GM19397 (cell line): ENCODE measurements around the gene CDC42SE2.

ENCODE experiments used
- ATAC-seq: cut with Tn5 transposase; IDR thresholded peaks from one replicate; pipeline ENCODE4 v1.9.1; 2021; ENCODE audit warnings: mild to moderate bottlenecking, moderate library complexity; ENCODE audit not compliant: unreplicated experiment

CDC42SE2 gene

DNA sequence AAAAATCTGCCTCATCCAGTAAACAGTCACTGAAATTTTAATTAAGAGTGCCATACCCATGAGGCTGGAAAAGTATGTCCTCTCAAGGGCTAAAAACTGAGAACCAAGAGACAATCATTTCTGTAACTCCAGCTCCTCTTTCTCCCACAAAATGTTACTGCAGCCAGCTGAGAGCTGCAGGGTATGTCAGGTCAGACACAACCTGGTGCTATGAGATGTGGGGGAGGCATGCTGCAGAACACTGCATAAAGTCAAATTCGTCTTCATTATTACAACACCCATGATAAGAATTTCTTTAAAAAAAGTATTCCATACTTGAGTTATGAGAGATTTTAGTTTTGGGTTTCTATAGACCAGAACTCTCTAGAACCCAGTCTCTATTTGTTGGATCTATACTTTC, 162.2 kb downstream of the CDC42SE2 start:
- ATAC-seq = no peak

DNA sequence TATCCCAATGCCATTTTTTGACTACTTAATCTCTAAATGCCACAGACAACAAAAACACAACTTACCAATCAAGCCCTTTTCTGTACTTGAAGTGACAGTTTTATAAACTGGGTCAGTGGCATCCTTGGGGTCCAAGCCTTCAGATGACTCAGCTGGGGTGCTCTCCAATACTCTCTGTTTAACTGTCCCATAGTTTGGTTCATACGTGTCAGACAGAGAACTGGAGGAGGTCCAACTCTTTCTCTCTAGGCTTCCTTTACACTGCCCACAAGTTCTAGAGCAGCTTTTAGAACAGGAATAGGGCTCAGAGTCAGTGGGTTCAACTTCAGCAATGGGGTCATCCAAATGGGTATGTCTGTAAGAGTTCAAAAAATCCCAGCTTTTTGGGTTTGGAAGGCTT, 166.9 kb downstream of the CDC42SE2 start:
- ATAC-seq = no peak

DNA sequence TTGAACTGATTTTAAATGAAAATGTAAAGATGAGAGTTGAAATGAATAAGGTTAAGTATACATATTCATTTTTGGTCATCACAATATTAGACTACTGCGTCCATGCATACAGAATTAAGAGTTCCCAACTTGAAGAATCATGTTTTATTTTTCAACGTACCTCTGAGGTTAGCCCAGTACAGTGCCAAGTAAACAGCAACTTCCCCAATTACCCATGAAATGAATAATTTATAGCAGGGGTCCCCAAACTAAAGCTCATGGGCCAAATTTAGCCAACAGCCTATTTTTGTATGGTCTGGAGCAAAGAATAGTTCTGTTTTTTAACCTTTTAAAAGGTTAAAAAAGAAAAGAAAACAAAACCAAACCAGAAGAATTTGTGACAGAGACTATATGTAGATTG, 167.9 kb downstream of the CDC42SE2 start:
- no peak for ATAC-seq

DNA sequence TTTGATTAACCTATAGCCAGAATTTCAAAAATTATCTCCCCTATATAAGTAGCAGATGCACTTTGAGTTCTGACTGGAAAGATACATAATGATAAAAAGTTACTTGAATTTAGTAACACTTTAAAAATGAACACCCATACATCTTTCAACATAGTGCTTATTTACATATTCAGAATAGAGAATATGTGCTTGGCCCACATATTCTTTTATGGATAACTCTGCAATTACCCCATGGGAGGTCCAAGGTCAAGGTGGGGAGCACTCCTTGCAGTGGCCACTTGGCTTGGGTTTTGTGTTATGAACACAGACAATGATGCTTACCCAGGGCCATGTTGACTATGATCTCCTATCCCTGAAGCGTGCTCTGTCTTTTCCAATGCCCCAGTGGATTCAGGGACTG, 169.3 kb downstream of the CDC42SE2 start:
- no peak for ATAC-seq

DNA sequence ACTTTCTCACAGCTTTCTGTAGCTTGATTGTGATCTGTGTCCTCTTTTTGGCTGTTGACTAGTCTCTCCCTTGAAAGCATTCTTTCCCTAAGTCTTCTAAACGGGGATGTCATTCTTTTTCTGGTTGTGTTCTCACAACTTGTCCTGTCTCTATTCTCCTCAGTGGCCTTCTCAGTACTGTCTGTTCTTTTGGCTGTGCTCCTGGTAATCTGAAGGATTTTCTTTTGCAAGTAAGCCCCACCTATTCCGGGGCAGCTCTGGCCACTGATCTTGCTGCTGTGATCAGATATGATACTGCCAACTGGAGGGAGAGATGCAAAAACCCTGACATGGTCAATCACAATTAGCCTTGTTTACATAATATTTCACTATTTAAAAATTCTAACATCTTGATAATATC, 172.2 kb downstream of the CDC42SE2 start:
- no peak for ATAC-seq

DNA sequence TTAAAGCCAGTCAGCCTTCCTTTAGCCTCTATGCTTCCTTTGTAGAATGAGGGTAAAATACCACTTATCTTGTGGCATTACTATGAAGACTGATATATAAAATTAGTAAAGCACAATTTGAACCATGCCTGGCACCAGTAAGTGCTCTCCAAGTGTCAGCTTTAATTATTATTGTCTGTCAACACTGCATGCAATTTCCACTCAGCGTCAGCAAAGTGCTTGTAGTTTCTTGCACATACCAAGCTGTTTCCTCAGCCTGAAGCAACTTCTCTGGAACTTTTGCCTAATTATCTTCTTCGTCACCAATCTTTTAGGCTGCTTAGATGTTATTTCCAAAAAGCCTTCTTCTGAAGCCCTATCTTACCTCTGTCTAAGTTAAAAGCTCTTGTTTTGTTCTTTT, 177.3 kb downstream of the CDC42SE2 start:
- no peak for ATAC-seq
